HUES64 (cell line): ENCODE measurements around the gene LCA5L.
"Not testable (repeated sequence)": the region's sequence is repeated elsewhere in the genome, so short reads cannot be mapped to it uniquely, and the experiment has no call there.

Experiments
- H3K27ac ChIP-seq: 2 replicates; pipeline ENCODE4 v1.7.0; 2013; ENCODE audit warnings: low read depth, low read length, inconsistent platforms
- H3K27me3 ChIP-seq: 2 replicates; pipeline ENCODE4 v1.6.1; 2013; ENCODE audit warnings: mild to moderate bottlenecking, low read length; ENCODE audit not compliant: insufficient read depth
- H3K36me3 ChIP-seq: 2 replicates; pipeline ENCODE4 v1.6.1; 2013; ENCODE audit warnings: mild to moderate bottlenecking, low read length; ENCODE audit not compliant: insufficient read depth
- H3K4me1 ChIP-seq: 2 replicates; pipeline ENCODE4 v1.6.1; 2013; ENCODE audit warnings: mild to moderate bottlenecking, low read length, moderate library complexity; ENCODE audit not compliant: insufficient read depth
- H3K4me3 ChIP-seq: 2 replicates; pipeline ENCODE4 v1.5.1; 2013; ENCODE audit warnings: mild to moderate bottlenecking, low read length, moderate library complexity
- H3K9ac ChIP-seq: 2 replicates; pipeline ENCODE4 v1.6.1; 2013; ENCODE audit warnings: mild to moderate bottlenecking, low read depth, low read length
- H3K9me3 ChIP-seq: 2 replicates; pipeline ENCODE4 v1.6.1; 2013; ENCODE audit warnings: low read depth, low read length; ENCODE audit not compliant: insufficient read depth
- WGBS: fragments of 150-250, 120-280 bp; methylation state at CpG from one replicate; pipeline ENCODE4 v1.1.7; 2013; ENCODE audit warnings: missing lambda C conversion rate; 5-methylcytosine and 5-hydroxymethylcytosine counted together

LCA5L gene

DNA sequence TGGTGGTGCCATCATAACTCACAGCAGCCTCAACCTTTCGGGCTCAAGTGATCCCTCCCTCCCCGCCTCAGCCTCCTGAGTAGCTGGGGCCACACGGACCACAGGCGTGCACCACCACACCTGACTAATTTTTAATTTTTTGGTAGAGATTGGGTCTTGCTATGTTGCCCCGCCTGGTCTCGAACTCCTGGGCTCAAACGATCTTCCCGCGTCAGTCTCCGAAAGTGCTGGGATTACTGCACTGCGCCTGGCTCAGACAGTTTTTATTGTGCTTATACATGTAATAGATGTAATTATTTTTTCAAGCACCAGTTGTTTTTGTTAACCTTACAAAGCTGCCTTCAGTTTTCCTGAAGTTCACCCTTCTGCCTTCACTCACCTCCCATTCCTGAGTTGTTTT lies 58.7 kb downstream of the LCA5L start:
- peaks cover 5% of the 10 kb centered on the region for H3K4me1 ChIP-seq
- no peak overlapping the region for H3K9ac ChIP-seq
- 93% methylated on average over 9 of the region's 11 CpGs for WGBS
- no peak overlapping the region for H3K27ac ChIP-seq
- no peaks in the 10 kb centered on the region for H3K9me3 ChIP-seq
- H3K27me3 ChIP-seq, result no peaks in the 10 kb centered on the region
- H3K4me3 ChIP-seq, result no peak overlapping the region
- H3K36me3 ChIP-seq, result peaks cover 12% of the 10 kb centered on the region

DNA sequence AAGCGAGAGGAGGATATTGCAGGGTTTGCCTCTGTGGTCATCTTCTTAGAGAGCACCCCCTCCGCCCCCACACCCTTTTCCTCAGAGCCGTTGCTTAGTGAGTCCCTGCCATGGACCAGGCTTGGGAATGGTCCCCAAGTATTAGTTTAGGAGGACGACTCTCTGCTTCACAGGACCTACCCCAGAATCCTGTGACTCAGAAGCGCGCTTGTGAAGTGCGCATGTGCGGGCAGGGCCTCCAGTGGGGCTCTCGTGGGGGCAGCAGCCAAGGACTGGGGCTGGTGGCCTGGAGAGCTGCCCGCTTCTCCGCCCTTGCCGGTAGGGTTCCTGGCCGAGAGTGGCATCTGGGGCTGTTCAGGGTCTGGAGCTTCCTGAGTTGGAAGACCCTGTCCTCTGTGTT lies 59.4 kb downstream of the LCA5L start:
- Histone ChIP-seq H3K4me1 (peaks cover 8% of the 10 kb centered on the region), H3K9me3 (no peaks in the 10 kb centered on the region), H3K27ac (no peak overlapping the region), H3K36me3 (peaks cover 5% of the 10 kb centered on the region; the same call in 1 of the 2 replicates), H3K27me3 (no peaks in the 10 kb centered on the region), H3K4me3 (no peak overlapping the region), H3K9ac (no peak overlapping the region)
- WGBS, result 71% methylated on average over 13 of the region's 13 CpGs

DNA sequence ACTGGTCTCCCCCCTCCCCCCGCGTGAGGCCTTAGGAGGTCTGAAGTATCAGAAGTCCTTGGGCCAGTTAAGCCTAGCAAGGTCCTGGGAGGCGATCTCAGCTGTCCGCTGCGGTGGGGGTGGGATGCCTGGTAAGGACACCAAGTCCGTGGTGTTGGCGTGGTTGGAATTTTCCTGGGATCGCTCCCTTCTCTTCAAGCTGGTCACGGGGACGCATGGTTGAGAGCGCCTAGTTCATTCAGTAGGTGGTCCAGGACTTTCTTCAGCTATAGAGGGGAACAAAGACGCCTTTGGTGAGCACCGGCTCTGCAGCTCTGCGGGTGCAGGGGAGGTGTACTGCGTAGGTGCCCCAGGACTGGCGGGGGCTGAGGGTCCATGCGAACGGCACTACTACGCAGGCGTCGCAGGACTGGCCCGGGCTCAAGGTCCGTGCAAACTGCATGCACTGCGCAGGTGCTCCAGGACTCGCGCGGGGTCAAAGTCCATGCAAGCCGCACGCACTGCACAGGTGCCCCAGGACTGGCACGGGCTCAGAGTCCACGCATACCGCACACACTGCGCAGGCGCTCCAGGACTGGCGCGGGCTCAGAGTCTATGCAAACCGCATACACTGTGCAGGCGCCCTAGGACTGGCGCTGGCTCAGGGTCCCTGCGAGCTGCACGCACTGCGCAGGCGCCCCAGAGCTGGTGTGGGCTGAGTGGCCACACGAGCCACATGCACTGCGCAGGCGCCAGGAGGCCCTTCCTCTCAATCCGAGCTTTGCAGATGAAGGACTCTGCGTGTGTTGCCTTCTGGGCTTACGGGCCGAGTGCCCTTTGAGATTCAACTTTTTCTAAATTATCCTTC lies 60.1 kb downstream of the LCA5L start:
- Histone ChIP-seq H3K4me1 (peaks cover 11% of the 10 kb centered on the region), H3K9ac (no peak overlapping the region), H3K36me3 (0 out of 2 replicates have a peak, but pooled peaks cover under 1% of the 10 kb centered on the region), H3K9me3 (no peaks in the 10 kb centered on the region), H3K27me3 (no peaks in the 10 kb centered on the region), H3K27ac (no peak overlapping the region), H3K4me3 (no peak overlapping the region)
- 94% methylated on average over 50 of the region's 50 CpGs for WGBS

- no peak overlapping the region for H3K4me3 ChIP-seq
- no peaks in the 10 kb centered on the region for H3K27me3 ChIP-seq
- WGBS, result 93% methylated on average over 13 of the region's 13 CpGs
- peaks cover 13% of the 10 kb centered on the region for H3K4me1 ChIP-seq
- no peak overlapping the region for H3K9ac ChIP-seq
- no peak overlapping the region for H3K27ac ChIP-seq
- H3K9me3 ChIP-seq, result no peaks in the 10 kb centered on the region
- no peaks in the 10 kb centered on the region for H3K36me3 ChIP-seq
These were observed 60.8 kb downstream of the LCA5L start for GRCh38 chr21:39384674-39385298.

GRCh38 chr21:39382096-39382495 lies 63.5 kb downstream of the LCA5L start:
- H3K4me1 ChIP-seq, result peaks cover 14% of the 10 kb centered on the region
- not testable (repeated sequence) for H3K27ac ChIP-seq, H3K4me3 ChIP-seq, H3K9ac ChIP-seq, H3K9me3 ChIP-seq, H3K27me3 ChIP-seq, H3K36me3 ChIP-seq
- 94% methylated on average over 7 of the region's 7 CpGs for WGBS

- 39% methylated on average over 12 of the region's 12 CpGs for WGBS
- H3K27ac ChIP-seq, result no peak overlapping the region
- peaks cover 17% of the 10 kb centered on the region for H3K4me1 ChIP-seq
- H3K27me3 ChIP-seq, result no peaks in the 10 kb centered on the region
- H3K9ac ChIP-seq, result 0 out of 2 replicates have a peak overlapping the region, but pooled peaks have one; percentile 50
- H3K9me3 ChIP-seq, result no peaks in the 10 kb centered on the region
- H3K4me3 ChIP-seq, result peak overlapping the region; percentile 76
- H3K36me3 ChIP-seq, result no peaks in the 10 kb centered on the region
These were observed 64.6 kb downstream of the LCA5L start for GRCh38 chr21:39381009-39381408.

DNA sequence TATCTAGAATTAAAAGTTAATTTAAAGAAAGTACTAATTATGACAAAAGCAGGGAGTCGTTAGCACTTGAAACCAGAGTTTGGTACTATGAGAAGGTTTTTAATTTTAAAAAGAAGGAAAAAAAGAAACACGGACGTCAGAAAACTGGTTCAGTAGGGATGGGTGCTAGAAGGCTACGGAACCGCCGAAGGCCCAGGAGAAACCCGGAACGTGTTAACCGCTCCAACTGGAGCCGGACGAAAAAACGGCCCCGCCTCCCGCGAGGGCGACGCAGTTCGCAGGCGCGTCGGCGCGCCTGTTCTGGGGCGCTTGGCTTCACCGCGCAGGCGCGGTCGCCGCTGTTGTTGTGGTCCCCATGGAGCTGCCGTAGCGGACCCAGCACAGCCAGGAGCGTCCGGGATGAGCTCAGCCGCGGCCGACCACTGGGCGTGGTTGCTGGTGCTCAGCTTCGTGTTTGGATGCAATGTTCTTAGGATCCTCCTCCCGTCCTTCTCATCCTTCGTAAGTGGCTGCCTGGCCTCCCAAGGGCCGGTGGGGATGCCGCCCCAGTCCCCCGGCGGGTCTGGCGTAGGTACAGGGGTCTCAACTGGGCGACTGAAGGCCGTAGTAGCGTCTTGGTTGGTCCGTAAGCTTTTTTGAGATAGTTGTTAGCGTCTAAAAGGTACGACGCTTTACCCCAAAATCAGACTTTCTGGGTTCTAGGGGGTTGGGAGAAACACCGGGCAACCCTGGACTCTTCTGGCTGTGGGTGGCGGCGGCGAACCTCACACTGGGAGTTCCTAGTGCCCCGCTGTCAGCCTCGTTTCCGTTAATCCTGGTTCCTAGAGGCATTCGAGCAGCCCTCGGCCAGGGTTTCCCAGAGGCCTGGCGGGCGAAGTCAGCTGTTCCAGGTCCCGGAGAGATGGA lies 65.3 kb downstream of the LCA5L start:
- H3K36me3 ChIP-seq, result no peaks in the 10 kb centered on the region
- 1% methylated on average over 65 of the region's 65 CpGs for WGBS
- H3K9ac ChIP-seq, result peak overlapping the region; percentile 50
- peaks cover 17% of the 10 kb centered on the region; the same call in 1 of the 2 replicates for H3K4me1 ChIP-seq
- H3K4me3 ChIP-seq, result peak overlapping the region; percentile 76
- no peaks in the 10 kb centered on the region for H3K9me3 ChIP-seq
- H3K27ac ChIP-seq, result peak overlapping the region; percentile 54; the same call in 1 of the 2 replicates
- no peaks in the 10 kb centered on the region for H3K27me3 ChIP-seq

DNA sequence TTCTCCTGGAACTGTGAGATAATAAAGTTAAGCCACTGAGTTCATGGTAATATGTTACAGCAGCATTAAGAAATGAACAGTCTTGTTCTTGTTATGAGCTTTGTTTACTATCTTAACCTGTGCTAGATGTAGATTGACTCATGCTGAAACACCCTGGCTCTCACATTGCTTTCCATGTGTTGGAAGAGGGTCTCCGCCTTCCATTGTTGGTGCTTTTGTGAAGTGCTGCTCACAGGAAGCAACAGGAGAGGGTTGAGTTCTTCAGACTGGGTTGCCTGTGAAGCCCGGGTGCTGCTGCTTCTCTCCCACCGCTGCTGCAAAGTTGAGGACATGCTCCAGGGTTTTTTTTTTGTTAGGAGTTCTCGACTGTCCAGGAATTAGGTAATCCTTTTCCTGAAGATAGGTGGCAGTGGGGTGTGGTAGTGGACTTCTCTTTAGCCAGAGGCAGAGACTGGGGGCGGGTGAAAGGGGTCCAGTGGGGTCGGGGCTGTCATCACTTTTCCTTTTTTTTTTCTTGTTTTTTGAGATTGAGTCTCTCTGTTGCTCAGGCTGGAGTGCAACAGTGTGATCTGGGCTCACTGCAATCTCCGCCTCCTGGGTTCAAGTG lies 68.0 kb downstream of the LCA5L start:
- WGBS, result 69% methylated on average over 7 of the region's 7 CpGs
- H3K27ac ChIP-seq, result no peak overlapping the region
- no peaks in the 10 kb centered on the region for H3K36me3 ChIP-seq
- H3K9me3 ChIP-seq, result no peaks in the 10 kb centered on the region
- peaks cover 17% of the 10 kb centered on the region; the same call in 1 of the 2 replicates for H3K4me1 ChIP-seq
- H3K9ac ChIP-seq, result no peak overlapping the region
- H3K27me3 ChIP-seq, result no peaks in the 10 kb centered on the region
- no peak overlapping the region for H3K4me3 ChIP-seq

- no peaks in the 10 kb centered on the region for H3K36me3 ChIP-seq
- H3K27me3 ChIP-seq, result no peaks in the 10 kb centered on the region
- H3K27ac ChIP-seq, result no peak overlapping the region
- H3K9ac ChIP-seq, result no peak overlapping the region
- WGBS, result 90% methylated on average over 2 of the region's 2 CpGs
- H3K9me3 ChIP-seq, result no peaks in the 10 kb centered on the region
- 0 out of 2 replicates have a peak, but pooled peaks cover 11% of the 10 kb centered on the region for H3K4me1 ChIP-seq
- no peak overlapping the region for H3K4me3 ChIP-seq
These were observed 70.1 kb downstream of the LCA5L start for GRCh38 chr21:39375446-39375845.

DNA sequence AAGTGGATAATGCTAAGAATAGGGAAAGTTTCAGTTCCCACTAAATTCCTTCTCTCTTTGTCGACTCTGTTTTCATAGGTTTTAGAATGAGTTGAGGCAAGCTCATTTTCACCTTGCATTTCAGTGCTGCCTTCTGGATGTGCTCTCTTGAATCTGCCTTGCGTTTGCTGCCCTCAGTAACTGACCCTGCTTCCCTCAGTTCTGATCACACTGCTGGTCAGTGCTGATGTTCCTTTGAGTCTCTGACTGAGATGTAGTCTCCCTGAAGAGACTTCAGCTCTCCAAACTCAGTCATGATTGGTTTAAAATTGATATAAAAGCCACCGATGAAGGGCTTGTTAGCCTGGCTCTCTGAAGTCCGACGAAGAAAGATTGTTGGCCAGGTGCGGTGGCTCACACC lies 71.5 kb downstream of the LCA5L start:
- Histone ChIP-seq H3K27ac (no peak overlapping the region), H3K4me3 (no peak overlapping the region), H3K27me3 (no peaks in the 10 kb centered on the region), H3K9ac (no peak overlapping the region), H3K9me3 (no peaks in the 10 kb centered on the region), H3K36me3 (no peaks in the 10 kb centered on the region), H3K4me1 (0 out of 2 replicates have a peak, but pooled peaks cover 7% of the 10 kb centered on the region)
- WGBS, result 84% methylated on average over 6 of the region's 6 CpGs
